Endothelial cell (in vitro differentiated cells): Measurements from ENCODE around the gene DGAT2. TPM values are rescaled to one million over a fixed set of nuclear protein-coding genes. Genes with fewer than 3 reads are reported as not detected.

Experiments used
- DNase-seq: peaks from one replicate; pipeline ENCODE4 v3.0.0; 2021; ENCODE audit warnings: low spot score
- H3K27ac Mint-ChIP-seq: one replicate; pipeline ENCODE4 v1.8.0; 2021; ENCODE audit warnings: mixed read lengths, inconsistent platforms; ENCODE audit not compliant: unreplicated experiment
- H3K27me3 Mint-ChIP-seq: one replicate; pipeline ENCODE4 v1.8.0; 2021; ENCODE audit warnings: mild to moderate bottlenecking, moderate library complexity, mixed read lengths, inconsistent platforms; ENCODE audit not compliant: unreplicated experiment
- H3K36me3 Mint-ChIP-seq: one replicate; pipeline ENCODE4 v1.8.0; 2021; ENCODE audit warnings: mild to moderate bottlenecking, low read depth, mixed read lengths, inconsistent platforms; ENCODE audit not compliant: unreplicated experiment
- H3K4me1 Mint-ChIP-seq: one replicate; pipeline ENCODE4 v1.8.0; 2021; ENCODE audit warnings: mild to moderate bottlenecking, mixed read lengths, inconsistent platforms; ENCODE audit not compliant: unreplicated experiment
- H3K4me3 Mint-ChIP-seq: one replicate; pipeline ENCODE4 v1.8.0; 2021; ENCODE audit warnings: mild to moderate bottlenecking, mixed read lengths, inconsistent platforms; ENCODE audit not compliant: unreplicated experiment
- H3K9me3 Mint-ChIP-seq: one replicate; pipeline ENCODE4 v1.8.0; 2021; ENCODE audit warnings: mixed read lengths, inconsistent platforms; ENCODE audit not compliant: unreplicated experiment
- total RNA-seq: library from RNA; stranded (reverse); fragmentation: NEBNext Ultra II Directional; extraction: Animal tissue kit (Norgen Biotek cat#: 25700); gene quantifications from one replicate; pipeline ENCODE4 v1.2.1, GENCODE V29; 2021; ENCODE audit not compliant: unreplicated experiment
- TF ChIP-seq, protein P1 (sequence below): fragments of 200-600 bp; sonication (generic); IDR thresholded peaks from one replicate; pipeline ENCODE4 v1.5.0; 2021; ENCODE audit warnings: antibody characterized with exemption; ENCODE audit not compliant: unreplicated experiment

Gene DGAT2
- total RNA-seq, 1 donor from 2014 or later, result 0.51 TPM

DNA sequence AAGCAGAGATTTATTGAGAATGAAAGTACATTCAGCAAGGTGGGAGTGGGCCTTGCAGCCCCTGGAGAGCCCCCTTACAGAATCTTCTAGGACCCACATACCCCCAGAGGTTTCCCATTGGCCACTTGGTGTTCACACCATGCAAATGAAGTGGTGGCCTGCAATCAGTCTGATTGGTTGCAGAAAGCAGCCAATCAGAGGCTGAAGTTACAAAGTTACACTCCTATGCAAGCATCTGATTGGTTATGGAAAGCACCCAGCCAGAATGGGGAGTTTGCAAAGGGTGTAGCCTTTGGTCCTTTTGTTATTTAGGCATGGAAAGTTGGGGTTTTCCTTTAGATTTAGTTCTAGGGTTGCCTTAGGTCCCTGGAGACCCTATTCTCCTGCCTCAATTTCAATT lies 81.3 kb downstream of the DGAT2 start:
- H3K4me3 Mint-ChIP-seq, result no peak overlapping the region
- no peak for DNase-seq
- H3K4me1 Mint-ChIP-seq, result peaks cover 7% of the 10 kb centered on the region
- no peak overlapping the region for H3K27ac Mint-ChIP-seq
- H3K36me3 Mint-ChIP-seq, result no peaks in the 10 kb centered on the region
- TF ChIP-seq, protein P1, sequence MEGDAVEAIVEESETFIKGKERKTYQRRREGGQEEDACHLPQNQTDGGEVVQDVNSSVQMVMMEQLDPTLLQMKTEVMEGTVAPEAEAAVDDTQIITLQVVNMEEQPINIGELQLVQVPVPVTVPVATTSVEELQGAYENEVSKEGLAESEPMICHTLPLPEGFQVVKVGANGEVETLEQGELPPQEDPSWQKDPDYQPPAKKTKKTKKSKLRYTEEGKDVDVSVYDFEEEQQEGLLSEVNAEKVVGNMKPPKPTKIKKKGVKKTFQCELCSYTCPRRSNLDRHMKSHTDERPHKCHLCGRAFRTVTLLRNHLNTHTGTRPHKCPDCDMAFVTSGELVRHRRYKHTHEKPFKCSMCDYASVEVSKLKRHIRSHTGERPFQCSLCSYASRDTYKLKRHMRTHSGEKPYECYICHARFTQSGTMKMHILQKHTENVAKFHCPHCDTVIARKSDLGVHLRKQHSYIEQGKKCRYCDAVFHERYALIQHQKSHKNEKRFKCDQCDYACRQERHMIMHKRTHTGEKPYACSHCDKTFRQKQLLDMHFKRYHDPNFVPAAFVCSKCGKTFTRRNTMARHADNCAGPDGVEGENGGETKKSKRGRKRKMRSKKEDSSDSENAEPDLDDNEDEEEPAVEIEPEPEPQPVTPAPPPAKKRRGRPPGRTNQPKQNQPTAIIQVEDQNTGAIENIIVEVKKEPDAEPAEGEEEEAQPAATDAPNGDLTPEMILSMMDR, result no peak
- H3K27me3 Mint-ChIP-seq, result peaks cover 1% of the 10 kb centered on the region
- H3K9me3 Mint-ChIP-seq, result no peaks in the 10 kb centered on the region

DNA sequence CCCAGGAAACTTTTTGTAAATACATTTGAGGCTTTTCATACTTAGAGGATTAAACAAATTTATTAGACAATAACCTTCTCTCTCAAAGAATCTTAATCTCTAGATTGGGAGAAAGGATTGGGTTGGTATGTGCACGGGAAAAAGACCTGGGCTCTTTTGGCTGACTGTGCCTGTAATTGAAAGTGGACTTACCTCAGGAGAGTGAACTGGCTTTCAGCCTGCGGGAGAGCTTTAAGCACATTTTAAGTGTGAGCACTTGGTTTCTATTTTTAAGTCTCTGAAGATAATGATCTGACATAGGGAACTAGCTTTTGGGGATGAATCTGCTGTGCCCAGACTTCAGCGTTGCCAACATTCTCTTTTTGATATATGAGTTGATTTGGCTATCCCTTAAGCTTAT lies 82.2 kb downstream of the DGAT2 start:
- TF ChIP-seq, protein P1, result no peak

More for the DNA sequence above, 82.2 kb downstream of the DGAT2 start:
- H3K4me1 Mint-ChIP-seq, result peaks cover 7% of the 10 kb centered on the region
- peaks cover 1% of the 10 kb centered on the region for H3K27me3 Mint-ChIP-seq
- DNase-seq, result no peak
- no peaks in the 10 kb centered on the region for H3K9me3 Mint-ChIP-seq
- H3K36me3 Mint-ChIP-seq, result no peaks in the 10 kb centered on the region
- no peak overlapping the region for H3K4me3 Mint-ChIP-seq
- no peak overlapping the region for H3K27ac Mint-ChIP-seq

Other genes with a start within 250 kb of the DGAT2 start
- gene GDPD5, start 242.8 kb upstream of the DGAT2 start, total RNA-seq, result 674 TPM
- 449 TPM for gene SERPINH1, start 206.5 kb upstream of the DGAT2 start, total RNA-seq
- gene MAP6, start 99.7 kb upstream of the DGAT2 start, total RNA-seq, result 0.26 TPM
- not detected for gene MOGAT2, start 50.9 kb upstream of the DGAT2 start, total RNA-seq
- 25.0 TPM for gene UVRAG, start 46.4 kb downstream of the DGAT2 start, total RNA-seq